Occipital lobe (tissue), 2 donors: Measurements from ENCODE around the gene SLC6A19. TPM values are rescaled to one million over a fixed set of nuclear protein-coding genes. Genes with fewer than 3 reads are reported as not detected.

Experiments
- DNase-seq: peaks from one replicate; lab custom pipeline; 2025; lab: John Stamatoyannopoulos, UW
- total RNA-seq: library from RNA; depleted of rRNA; stranded (reverse); fragments of >200 nt; gene quantifications from one replicate; pipeline ENCODE4 v1.2.3, GENCODE V29; 2014

Gene SLC6A19
- total RNA-seq, 1 donor from 2014 or later = not detected

DNA sequence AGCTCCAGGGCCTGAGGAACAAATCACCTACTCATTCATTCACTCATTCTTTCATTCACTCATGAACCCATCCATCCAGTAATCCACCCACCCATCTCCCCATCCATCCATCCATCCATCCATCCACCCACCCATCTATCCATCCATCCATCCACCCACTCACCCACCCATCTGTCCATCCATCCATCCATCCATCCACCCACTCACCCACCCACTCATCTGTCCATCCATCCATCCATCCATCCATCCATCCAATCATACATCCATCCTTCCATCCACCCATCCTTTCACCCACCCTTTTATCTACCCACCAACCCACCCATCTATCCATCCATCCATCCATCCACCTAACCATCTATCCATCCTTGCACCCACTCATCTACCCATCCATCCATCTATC, 35.5 kb upstream of the SLC6A19 start:
- DNase-seq = no peak

DNA sequence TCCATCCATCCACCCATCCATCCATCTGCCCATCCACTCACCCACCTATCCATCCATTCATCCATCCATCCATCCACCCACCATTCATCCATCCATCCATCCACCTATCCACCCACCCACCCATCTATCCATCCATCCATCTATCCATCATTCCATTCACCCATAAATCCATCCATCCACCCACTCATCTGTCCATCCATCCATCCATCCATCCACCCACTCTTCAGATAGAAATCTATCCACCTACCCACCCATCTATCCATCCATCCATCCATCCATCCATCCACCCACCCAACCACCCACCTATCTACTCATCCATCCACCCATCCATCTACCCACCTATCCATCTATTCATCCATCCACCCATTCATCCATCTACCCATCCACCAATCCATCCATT, 35.0 kb upstream of the SLC6A19 start:
- DNase-seq = no peak

DNA sequence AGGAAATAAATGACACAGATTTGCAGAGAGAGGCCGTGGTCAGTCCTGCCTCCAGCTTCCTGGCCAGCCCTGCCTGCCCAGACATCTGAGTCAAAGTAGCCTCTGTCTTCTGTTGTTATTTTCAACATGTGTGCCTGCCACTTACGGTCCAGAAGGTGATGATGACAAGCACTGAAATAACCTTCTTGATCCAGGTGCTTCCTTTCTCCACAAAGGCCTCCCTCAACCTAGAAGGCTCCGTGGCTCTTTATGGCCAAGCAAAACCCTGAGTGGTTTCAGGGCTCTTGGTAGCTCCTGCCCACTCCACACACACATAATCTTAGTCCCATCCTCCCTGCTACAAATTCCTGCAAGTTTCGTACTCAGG, 34.1 kb upstream of the SLC6A19 start:
- DNase-seq = no peak

DNA sequence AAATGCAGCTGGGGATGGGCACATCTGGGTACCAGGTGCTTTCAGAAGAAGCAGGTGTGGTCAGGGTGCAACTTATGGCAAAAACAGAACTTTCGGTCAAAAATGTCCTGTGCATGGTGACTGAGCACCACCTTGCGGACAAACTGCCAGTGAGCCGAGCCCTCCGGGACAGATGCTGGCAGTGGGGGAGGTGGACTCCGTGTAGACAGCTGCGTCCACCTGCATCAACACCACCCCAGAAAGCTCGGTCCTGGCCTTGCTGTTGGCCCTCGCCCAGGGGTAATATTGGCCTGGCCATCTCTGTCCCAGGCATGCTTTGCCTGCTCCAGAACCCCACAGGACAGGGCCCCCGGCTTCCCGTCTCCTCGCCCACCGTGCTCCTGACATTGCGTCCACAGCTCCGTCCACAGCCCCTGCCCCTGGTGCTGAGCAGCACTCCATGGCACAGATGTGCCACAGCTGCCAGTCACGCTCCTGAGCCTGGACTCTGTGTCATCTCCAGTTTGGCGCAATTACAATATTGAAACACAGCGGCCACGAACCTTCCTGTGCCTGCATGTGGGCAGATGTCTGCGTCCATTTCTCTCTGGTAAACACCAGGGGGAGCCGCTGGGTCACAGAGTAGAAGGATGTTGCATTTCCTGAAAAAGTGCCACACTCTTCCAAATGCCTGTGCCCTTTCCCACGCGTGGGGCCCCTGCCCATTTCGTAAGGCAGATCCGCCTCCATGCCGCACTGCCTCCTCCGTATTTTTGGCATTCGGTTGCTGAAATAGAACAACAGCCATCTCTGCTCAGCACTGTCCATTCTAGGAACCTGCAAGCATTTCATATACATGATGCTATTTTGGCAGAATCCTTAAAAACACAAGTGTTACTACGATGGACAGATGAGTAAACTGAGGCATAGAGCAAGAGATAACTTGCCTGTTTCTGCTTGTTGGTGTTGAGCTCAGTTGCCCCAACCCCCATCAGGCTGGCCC, 33.4 kb upstream of the SLC6A19 start:
- DNase-seq = peak; percentile 58

DNA sequence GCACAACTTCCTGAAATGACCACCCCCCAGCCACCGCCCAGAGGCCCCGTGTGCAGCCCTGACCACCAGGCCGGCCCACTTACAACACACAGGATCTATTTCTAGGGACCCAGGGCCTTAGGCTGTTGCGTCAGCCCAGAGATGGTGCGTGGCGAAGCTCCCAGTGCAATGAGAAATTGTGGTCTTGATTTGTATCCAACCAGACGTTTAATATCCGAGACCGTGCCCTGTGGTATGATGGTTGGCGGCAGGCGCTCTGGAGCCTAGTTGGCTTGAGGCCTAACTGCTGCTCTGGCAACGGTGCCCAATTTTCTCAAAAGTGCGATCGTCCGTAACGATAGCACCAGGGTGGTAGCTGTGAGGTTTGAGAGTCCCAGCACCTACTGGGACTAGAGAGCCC, 32.6 kb upstream of the SLC6A19 start:
- no peak for DNase-seq

DNA sequence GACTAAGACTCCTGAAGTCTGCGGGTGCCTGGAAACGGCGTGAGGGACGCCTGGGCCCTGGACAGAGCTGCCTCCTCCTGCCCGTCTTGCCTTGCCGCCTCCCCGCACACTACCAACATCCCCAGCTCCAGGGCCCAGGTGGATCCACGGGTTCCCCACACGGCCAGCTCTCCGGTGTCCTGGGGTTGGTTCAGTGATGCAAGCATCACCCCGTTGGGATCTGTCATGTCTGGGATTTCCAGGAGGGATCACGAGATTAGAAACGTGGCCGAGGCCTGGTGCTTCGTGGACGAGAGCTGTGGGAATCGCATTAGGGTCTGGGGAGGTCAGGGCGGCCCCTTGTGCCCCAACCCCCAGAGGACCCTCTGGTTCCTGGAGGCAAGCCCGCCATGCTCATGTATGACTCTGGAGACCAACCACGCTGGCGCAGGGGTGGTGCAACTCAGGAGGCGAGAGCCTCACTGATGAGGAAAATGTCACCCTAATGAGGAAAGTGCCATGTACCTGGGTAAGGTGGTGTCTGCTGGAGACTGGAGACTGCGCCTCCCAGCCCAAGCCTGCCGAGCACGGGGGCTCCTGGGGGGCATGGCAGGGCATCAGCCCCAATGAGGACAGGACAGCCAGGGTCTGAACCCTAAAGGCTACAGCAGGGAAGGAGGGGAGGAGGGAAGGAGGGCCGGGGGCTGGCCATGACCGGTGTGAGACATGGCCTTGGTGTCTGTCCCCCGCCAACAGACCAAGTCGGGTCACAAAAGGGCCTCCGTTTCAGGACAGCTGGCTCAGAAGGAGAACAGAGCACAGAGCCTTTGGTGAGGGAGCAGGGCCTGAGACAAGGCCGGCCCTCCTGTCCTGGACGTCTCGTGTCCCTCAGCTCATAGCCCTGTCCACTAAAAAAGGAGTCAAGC, 31.9 kb upstream of the SLC6A19 start:
- no peak for DNase-seq

DNA sequence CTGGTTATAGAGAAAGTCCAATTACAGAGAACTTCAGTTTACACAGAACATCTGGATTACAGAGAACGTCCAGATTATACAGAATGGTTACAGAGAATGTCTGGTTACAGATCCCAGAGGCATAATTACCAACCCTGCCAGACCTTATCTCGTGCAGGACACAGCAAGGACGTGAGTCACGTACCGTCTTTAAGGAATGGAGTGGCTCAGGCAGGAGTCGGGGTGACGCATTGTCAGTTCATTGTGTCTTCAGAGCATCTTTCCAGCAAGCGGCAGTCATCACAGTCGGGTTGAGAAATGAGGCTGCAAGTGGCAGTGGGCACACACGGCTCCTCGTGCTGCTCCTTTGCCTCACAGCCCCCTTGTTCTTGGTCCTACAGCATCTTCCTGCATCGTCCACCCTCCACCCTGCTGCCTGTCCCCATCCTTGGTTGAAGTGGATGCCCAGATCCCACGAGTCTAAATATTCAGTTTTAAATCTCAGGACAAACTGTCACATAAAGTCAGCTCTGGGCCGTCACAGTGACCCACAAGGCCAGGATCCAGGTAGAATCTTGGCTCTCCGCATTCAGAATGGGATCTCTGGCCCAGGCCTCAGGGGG, 30.0 kb upstream of the SLC6A19 start:
- DNase-seq = no peak

DNA sequence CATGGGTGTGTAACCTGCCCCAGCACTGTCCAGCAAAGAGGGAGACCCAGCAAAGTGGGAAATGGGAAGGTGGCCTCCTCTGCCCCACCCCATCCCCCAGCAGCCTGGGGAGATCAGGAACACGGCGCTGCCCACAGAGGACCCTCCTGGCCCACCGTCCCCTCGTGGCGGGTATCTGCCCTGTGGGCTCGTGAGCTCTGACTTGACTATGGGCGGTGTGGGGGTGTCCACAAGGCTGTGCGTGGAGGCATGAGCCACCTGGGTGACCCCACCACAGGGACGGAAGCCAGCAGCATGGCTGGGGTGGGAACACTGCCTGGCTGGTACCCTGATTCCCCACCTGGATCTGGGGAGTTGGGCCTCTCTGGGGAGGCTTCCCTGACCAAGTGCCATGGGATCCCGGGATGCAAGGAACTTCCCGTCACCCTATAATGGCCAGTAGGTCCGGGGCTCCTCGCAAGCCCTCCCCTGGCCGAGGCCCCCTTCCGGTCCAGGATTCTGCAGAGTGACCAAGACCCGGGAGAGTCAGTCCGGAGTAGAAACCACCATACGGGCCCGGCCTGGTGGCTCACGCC, 29.3 kb upstream of the SLC6A19 start:
- DNase-seq = no peak

DNA sequence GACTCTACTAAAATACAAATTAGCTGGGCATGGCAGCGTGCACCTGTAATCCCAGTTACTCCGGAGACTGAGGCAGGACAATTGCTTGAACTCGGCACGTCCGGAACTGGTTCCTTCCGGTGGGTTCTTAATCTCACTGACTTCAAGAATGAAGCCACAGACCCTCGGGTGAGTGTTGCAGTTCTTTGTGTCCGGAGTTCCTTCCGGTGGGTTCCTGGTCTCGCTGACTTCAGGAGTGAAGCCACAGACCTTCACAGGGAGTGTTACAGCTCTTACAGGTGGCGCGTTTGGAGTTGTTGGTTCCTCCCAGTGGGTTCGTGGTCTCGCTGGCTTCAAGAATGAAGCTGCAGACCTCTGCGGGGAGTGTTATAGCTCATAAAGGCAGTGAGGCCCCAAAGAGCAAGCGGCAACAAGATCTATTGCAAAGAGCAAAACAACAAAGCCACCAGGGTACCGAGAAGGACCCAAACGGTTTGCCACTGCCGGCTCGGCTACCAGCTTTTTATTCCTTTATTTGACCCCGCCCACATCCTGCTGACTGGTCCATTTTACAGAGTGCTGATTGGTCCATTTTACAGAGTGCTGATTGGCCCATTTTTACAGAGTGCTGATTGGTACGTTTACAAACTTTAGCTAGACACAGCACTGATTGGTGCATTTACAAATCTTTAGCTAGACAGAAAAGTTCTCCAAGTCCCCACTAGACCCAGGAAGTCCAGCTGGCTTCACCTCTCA, 28.6 kb upstream of the SLC6A19 start:
- no peak for DNase-seq

DNA sequence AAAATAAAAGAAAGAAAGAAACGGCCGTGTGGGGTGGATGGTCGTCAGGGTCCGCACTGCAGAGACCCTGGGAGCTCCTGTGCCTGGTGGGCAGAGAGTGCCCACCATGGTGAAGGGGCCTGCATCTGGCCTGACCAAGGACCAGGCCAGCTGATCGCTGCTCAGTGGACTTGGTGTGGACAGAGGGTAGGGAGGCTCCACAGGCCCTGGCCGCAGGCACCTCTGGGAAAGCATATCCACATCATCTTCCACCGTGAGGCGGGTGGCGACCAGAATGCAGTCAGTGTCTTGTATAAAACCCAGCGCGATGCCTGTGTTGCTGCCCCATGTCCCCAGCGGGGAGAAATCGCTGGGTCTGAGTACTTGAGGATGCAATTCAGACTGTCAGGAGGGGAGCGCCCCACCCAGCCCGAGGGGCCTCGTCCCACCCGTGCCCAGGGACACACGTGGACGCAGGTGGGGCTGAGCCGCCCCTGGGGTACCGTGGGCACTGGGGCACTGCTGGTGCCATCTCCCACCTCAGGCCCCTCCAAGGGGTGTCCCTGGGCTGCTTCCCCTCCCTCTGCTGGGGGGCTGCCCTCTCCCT, 27.8 kb upstream of the SLC6A19 start:
- no peak for DNase-seq

DNA sequence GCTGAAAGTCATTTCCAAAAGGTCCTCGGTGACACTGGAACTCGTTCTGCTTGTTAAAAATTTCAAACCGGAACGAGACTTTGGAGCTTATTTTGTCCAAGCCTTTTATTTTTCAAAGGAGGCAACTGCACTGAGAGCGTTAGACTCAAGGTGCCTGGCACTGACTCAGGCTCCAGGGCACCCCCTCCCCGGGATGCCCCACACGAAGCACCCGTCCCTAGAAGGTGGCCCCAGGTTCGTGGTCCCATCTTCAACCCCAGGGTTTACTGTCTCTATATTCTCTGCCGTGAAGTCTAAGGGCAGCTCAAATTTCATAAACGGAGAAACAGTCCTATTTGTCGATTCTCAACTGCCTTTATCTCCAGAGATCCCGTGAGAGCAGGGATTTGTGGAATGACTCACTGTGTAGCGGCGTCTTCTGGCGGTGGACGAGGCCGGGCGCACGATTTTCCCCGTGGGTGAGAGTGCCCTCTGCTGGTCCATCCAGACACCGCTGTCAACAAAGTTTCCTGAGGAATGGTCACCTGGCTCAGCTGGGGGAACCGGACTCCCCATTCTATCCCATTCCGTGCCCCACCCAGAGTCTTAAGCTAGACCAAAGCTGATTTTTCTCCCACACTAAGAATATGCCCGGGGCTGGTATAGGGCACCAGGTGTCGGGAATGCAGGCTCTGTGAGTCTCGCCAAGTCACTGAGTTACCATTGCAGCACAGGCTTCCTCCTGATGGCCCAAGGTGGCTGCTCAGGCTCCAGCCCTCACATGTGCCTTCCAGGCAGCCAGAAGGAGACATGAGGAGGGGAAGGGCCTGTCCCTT, 27.1 kb upstream of the SLC6A19 start:
- DNase-seq = no peak

DNA sequence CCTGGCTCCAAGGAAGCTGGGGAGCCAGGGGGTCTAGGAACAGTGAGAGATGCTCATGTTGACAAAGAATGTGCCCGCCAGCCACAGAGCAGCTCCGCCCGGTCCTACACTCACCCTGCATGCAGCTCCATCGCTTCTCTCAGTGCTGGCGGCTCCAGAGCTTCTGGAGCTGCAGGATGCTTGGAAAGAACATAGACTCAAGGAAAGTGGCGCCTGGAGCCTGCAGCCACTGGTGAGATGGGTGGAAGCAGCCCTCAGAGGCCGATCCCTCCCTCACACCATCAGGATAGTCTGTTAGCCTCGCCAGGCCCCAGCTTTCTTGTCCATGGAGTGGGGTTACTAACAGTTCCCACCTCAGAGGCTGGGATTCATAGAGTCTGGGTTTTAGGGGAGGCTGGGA, 26.4 kb upstream of the SLC6A19 start:
- DNase-seq = no peak

DNA sequence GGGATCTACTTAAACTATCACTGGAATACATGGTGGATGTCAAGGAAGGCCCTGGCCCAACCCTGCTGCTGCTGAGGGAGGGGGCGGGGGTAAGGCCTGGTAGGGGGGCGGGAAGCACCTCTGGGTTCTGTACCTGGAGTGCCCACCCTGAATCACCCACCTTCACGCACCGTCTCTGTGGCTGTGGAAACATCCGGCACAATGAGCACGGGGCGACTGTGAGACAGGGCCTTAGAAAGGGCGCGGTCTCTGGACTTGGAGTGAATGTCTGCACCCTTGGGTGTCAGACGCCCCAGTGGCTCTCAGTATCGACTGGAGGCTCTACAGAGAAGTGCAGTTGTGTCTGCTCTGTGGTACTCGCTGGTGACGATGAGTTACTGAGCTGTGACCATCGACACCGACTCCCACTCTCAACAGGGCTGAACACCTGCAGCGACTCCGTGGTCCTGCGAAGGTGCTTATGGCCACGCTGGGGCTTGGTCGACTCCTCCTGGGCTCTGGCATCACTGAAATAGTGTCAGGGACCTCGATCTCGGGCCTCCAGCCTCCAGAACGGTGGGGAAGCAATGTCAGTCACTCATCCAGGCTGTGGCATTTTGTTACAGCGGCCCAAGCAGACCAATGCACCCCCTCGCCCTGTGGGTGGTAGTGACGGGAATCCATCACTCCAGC, 25.5 kb upstream of the SLC6A19 start:
- DNase-seq = no peak

DNA sequence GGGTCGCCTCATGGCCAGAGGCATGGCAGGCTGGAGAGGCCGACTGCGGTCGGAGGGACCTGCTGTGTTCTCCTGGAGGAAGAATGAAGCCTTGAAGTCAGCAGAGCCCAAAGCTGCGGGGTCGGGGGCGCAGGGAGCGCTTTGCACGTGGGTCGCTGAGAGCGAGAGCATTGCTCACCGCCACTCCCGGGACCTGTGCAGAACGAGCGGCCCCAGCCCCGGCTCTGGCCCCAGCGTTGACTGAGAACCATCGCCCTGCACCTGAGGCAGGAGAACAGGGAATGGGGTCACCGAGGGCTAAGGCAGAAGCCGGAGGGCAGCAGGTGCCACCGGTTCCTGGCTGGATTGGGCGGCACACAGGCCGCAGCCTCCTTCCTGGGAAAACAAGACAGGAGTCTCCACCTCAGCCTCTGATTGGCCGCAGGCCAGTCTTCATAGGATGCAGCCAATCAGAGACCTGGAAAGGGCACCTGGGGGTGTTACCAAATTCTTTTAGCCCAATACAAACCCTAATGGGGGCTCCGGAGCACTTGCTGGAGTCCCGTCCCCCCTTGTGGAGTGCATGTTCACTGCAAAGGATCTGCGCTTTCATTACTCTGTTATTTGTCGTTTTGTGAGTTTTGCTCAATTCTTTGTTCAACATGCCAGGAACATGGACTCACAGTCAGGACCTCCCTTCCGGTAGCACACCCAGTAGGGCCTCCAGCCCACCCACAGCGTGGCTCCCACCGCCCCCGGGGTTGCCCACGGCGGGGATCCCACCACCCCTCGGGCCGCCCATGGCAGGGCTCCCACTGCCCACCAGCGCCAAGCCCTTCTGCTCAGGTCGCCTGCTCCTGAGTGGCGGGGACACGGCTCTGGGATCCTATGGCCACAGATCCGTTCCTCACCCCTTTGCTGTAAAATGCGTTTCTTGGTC, 24.7 kb upstream of the SLC6A19 start:
- no peak for DNase-seq

DNA sequence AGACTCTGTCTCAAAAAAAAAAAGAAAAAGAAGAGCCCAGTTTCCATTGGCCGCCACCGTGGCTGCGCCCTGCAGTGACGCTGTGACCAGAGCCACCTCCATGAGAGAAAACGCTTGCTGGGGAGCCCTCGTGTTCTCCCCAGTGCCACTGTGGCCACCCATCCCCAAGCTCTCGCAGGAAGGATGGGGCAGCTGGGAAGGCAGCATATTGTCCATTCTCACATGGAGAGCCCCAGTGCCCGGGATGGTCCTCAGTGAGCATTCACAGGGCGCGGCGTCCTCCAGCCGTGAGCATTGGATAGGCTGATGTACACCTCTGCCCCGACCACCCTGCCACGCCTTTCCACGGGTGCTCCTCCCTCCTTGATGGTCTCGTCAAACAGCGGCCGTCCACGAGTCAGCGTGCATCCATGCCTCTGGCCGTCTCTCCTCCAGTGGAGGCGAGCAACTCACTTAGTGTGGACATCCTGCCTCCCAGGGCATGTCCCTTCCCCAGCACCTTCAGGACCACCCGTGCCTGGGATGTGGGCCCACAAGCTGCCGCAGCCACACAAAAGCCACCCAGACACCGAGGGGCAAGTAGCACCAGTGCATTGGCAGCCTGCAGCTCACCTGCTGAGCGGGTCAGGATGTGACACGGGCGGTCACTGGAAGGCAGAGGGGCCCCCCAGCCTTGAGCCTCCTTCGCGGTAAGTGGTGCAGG, 23.4 kb upstream of the SLC6A19 start:
- no peak for DNase-seq

DNA sequence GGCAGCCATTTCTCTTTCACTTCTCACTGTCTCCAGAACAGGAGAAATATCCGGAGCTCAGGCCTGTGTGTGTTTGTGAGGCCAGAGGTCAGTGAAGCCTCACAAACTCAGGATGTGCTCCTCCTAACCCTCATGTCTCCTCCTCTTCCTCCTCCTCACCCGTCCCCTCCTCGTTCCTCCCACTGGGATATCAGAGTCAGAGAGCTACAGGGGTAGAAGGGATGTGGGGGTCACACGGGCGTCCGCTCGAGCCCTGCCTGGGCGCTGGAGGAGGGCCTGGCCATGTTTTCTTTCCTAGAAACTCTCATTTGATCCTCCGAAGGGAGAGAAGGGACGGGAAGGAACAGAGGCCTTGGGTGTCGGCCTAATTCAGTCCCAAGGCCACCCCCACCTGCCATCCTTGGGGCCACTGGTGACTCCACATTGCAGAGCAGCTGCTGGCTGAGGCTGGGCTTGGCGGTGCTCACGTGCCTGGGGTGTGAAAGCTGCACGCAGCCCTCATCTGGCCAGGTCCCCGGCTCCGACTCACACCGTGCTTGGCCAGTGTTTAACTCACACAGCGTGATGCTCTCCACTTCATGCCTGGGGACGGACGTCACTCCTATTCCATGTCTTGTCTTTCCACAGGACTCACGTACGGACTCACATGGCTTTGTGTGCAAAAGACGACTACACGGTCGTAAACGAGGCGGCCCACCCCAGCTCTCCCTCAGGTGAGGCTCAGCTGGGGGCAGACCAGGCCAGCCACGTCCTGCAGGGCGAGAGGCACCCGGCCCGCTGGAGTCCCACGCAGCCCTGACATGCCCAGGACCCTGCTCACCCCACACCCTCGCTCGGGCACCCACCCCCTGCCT, 22.6 kb upstream of the SLC6A19 start:
- DNase-seq = no peak

DNA sequence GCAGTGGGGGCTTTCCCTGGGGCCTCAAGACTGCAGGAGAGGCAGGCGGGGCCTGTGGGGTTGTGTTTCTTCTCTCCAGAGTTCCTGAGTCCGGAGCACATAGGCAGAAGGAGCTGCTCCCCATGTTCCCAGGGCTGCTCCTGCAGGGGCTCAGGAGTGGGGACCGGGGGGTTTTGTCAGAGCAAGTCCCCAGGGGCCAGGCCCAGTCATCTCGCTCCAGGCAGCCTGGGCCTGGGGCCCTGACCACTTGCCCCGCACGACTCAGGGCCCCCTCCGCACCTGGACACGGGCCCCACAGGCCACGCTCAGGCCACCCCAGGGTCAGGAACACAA, 22.0 kb upstream of the SLC6A19 start:
- DNase-seq = no peak
